Measurements from ENCODE around the gene SBF2. TPM values are rescaled to one million over a fixed set of nuclear protein-coding genes. Genes with fewer than 3 reads are reported as not detected.
"Not testable (repeated sequence)": the region's sequence is repeated elsewhere in the genome, so short reads cannot be mapped to it uniquely, and the experiment has no call there.

The SBF2 gene
- total RNA-seq, 1 donor from 2014 or later, result 18.3 TPM

DNA sequence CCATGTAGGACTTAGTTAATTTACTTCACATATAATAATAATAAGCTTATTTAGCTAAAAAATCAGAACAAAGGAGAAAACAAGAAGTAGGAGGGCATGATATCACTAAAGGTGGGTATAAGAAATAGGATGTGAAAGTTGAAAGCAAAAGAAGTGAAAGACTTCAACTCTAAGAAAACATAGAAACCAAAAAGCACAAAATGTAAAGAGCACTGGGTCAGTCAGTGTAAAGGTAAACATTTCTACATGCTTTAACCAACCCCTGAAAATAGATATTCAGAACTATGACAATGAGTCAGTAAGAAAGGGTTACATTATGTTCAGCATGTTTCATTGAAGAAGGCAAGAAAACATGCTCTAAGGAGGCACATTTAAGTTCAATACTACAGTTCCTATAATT is 331.3 kb downstream of the SBF2 start:
- DNase-seq (no peak), ATAC-seq (ENCODE audit: poor library complexity) (no peak)
- intact Hi-C loops (cut with DNase I), result no loop called here

DNA sequence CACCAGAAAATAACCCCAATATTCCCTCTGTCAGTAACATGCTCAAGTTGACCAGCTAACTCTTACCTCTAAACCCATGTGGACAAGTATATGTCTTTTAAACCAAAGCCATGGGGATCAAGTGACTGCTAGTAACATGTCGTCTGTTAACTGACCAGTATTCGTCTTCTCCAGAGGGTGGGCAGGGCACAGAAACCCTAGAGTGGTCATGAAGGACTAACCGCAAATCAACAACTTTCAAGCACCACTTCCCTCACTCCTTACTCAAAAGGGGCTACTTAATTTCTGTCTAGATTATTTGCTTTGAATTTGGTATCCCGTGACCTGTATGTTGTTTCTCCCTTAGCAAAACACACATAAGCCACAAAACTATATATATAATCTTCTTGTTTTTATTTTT is 336.9 kb downstream of the SBF2 start:
- DNase-seq (no peak), ATAC-seq (ENCODE audit: poor library complexity) (no peak)
- intact Hi-C loops (cut with DNase I), result no loop called here

DNA sequence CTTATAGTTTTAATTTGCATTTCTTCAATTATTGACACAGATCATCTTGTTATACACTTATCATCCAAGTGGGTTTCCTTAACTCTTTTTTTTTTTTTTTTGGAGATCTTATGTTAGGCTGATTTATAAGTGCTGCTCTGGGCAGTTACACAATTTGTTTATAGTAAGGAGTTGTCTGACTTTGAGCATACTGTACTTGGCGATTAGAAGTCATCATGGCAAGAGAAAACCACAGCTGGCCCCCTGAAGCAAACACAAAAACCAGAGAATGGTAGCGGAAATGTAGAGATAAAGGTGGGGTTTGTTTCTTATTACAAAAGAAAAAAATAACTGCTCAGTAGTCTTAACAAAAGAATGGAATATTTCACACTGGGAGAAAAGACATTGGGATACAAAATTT is 337.5 kb downstream of the SBF2 start:
- intact Hi-C loops (cut with DNase I), result no loop called here
- DNase-seq (no peak), ATAC-seq (ENCODE audit: poor library complexity) (no peak)

DNA sequence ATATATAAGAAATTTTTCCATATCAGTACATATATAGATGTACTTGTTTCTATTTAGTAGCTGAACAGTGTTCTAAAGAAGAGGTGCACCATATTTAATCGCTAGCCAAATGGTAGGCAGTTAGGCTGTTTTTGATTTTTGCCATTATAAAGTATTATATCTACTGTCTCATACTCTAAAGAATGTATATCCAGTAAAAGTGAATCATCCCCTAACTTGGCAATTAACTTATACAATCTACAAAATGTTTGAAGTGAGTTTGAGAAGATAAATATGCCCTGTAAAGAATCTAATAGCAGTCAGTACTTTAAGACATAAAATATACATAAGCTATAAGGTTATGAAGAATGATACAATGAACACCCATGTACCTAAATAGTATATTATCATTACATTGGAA is 338.6 kb downstream of the SBF2 start:
- no peak for DNase-seq
- intact Hi-C loops (cut with DNase I), result no loop called here
- no peak for ATAC-seq (ENCODE audit: poor library complexity)

DNA sequence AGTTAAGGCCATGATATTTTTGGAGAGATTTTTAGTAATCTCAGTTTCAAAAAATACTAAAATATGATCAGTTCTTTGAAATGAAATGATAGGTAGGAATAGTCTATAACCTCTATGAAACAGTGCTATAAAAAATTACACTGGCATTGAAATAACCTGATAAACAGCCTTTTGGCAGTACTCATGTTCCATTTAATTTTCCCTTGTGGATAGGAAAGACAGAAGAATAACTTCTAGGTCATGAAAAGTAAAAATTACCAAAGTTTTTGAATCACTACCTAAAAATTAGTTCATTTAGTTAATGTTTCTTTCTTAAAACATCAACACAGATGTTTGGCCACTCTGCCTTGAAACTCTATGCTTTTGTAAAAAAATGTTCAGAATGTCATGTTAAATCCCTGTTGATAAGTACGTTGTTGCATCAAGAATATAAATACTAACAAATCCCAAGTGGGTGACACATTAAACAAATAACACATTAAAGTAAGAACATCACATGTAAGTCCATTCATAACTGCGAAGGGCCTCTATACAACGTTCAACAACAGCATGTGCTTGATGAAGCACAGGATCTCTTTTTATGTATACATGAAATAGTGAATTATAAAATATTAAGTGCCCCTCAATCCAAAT is 339.9 kb downstream of the SBF2 start:
- intact Hi-C loops (cut with DNase I), result no loop called here
- ATAC-seq (ENCODE audit: poor library complexity) (no peak), DNase-seq (no peak)

DNA sequence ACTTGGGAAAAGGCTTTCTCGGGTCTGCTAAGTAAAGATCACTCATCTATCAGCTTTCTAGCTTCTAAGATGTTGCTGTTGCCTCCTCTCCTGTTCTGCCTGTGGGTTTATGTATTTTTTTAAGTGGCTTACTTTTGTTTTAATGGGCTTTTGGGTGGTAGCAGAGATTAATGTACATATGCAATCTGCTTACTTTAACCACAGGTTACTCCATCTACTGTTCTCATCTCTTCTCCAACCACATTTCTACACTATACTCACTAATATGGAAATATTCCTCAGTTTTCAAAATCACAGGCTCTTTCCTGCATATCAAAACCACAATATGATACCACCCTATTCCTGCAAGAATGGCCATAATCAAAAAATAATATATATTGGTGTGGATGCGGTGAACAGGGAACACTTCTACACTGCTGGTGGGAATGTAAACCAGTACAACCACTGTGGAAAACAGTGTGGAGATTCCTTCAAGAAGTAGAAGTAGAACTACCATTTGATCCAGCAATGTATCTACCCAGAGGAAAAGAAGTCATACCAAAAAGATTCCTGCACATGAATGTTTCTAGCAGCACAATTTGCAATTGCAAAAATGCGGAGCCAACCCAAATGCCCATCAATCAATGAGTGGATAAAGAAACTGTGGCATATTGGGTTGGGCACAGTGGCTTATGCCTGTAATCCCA is 341.4 kb downstream of the SBF2 start:
- ATAC-seq (ENCODE audit: poor library complexity), result no peak
- intact Hi-C loops (cut with DNase I), result no loop called here
- no peak for DNase-seq

DNA sequence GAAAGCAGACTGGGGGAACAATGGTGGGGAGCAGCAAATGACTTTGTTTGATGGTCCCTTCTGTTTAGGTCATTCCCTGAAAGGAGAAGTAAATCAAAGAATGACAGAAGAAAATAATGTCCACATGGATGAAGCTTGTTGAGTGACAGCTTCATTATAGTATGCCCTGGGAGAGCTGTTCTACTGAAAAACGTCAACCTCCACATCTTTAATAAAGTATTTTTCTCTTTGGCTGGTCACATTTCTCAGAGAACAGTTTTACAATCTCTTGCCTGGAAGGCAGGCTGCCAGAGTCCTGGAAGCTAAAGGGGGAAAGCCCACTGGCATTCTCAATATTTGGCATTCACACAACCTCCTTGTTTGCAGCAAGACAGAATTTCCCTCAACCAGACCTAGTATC is 342.2 kb downstream of the SBF2 start:
- intact Hi-C loops (cut with DNase I), result no loop called here
- no peak for ATAC-seq (ENCODE audit: poor library complexity)
- no peak for DNase-seq

DNA sequence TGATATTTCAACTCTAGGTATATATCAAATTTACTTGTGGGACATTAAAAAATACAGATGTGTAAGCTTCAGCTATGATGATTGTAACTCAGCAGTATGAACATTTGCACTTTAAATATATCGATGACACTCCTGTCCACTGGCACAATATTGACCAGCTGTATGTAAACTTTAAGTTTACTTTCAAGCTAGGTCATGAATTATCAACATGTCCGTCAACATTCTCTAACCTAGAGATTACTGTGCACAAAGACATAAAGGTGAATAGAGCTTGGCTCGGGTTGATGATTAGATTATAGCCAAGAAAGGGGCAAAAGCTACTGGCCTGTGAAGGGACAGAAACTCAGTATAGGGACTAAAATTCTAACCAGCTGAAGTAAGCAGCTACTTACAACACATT is 343.6 kb downstream of the SBF2 start:
- DNase-seq, result no peak
- no peak for ATAC-seq (ENCODE audit: poor library complexity)
- intact Hi-C loops (cut with DNase I), result no loop called here

DNA sequence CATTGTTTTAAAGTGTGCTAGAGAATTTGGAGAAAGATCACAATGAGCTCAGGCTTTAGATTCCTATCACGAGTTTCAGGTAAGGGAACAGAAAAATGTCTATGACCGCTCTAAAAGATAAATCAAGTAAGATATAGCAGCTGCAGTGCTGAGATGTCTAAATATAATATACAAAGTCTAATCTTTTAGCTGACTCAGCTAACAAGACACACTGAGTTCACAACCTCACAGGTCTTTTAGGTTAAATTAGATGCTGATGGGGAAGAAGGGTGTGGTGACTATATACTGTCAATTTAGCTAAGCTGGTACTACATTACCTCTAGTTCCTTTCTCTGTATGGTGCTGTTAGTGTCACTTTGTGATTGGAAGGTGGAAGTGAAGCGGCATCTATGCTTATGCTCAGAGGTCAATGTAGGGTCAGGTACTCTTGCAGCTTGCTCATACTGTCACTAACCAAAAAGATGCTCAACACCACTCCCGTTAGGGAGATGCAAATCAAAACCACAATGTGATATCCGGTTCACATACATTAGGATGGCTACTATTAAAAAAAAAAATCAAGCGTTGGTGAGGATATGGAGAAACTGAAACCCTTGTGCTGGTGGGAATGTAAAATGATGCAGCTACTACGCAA is 346.7 kb downstream of the SBF2 start:
- ATAC-seq (ENCODE audit: poor library complexity) (no peak), DNase-seq (no peak)
- intact Hi-C loops (cut with DNase I), result no loop called here

DNA sequence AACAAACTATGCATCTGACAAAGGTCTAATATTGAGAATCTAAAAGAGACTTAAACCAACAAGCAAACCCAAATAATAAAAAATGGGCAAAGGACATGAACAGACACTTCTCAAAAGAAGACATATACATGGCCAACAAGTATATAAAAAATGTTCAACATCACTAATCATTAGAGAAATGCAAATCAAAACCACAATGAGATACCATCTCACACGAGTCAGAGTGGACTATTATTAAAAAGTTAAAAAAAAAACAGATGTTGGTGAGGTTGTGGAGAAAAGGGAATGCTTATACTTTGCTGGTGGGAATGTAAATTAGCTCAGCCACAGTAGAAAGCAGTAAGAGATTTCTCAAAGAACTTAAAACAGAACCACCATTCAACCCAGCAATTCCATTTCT is 348.3 kb downstream of the SBF2 start:
- intact Hi-C loops (cut with DNase I); ATAC-seq (ENCODE audit: poor library complexity); DNase-seq: not testable (repeated sequence)

DNA sequence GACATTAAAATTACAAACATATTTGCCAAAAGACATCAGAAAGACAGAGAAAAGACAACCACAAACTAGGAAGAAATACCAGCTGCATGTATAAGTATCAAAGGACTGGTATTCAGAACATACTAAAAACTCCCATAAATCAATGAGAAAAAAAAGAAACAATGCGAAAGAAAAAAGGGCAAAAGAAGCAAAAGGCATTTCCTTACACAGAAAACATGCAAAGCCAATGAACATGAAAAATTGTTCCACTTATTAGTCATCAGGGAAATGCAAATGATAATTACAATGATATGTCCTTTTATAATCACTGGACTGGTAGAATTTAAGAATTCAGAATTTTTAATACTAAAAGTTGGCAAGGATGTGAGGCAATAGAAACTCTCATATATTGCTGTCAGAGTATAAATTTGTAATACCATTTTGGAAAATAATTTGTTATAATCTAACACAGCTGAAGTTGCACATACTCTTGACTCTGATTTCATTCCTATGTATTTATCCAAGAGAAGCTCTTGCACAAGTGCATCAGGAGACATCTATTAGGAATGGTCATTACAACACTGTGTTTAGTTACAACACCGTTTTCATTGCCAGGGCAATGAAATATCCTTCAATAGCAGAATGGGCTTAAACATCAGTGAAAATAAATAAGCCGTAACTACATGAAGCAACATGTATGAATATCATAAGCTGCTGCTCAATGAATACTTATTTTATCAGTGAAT is 350.5 kb downstream of the SBF2 start:
- DNase-seq (no peak), ATAC-seq (ENCODE audit: poor library complexity) (peak; percentile 76)
- intact Hi-C loops (cut with DNase I), result no loop called here

DNA sequence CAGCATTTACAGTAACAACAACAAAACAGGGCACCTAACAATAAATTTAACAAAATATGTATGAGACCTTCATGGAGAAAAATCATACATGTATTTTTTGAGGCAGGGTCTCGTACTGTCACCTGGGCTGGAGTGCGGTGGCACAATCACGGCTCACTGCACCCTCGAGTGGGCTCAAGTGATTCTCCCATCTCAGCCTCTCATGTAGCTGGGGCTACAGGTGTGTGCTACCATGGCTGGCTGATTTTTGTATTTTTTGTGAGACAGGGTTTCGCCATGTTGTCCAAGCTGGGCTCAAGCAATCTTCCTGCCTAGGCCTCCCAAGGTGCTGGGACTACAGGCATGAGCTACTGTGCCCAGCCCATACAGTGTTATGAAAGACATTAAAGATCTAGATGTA is 352.0 kb downstream of the SBF2 start:
- intact Hi-C loops (cut with DNase I), result no loop called here
- DNase-seq (no peak), ATAC-seq (ENCODE audit: poor library complexity) (no peak)

DNA sequence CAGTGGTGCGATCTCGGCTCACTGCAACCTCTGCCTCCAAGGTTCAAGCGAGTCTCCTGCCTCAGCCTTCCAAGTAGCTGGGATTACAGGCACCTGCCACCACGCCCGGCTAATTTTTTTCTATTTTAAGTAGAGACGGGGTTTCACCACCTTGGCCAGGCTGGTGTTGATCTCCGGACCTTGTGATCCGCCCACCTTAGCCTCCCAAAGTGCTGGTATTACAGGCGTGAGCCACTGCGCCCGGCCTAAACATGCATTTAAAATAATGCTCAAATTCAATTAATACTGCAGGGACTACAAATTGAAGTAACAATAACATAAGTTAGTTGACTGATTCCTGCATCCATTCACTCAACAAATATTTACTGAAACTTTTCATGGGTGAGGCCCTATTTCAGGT is 354.9 kb downstream of the SBF2 start:
- intact Hi-C loops (cut with DNase I); DNase-seq: not testable (repeated sequence)

DNA sequence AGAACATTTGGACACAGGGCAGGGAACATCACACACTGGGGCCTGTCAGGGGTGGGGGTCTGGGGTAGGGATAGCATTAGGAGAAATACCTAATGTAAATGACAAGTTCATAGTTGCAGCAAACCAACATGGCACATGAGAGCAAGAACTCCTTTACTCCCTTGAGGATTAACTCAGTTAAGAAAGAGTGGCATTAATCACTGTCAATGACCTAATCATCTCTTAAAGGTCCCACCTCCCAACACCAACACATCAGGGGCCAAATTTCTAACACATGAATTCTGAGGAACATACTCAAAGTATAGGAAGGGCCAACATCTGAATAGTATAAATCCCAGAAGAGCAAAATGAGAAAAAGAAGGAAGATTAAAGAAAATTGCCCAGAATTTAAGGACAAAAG is 357.3 kb downstream of the SBF2 start:
- no peak for ATAC-seq (ENCODE audit: poor library complexity)
- DNase-seq, result no peak
- intact Hi-C loops (cut with DNase I), result no loop called here

More for the DNA sequence above, 354.9 kb downstream of the SBF2 start:
- not testable (repeated sequence) for ATAC-seq (ENCODE audit: poor library complexity)

DNA sequence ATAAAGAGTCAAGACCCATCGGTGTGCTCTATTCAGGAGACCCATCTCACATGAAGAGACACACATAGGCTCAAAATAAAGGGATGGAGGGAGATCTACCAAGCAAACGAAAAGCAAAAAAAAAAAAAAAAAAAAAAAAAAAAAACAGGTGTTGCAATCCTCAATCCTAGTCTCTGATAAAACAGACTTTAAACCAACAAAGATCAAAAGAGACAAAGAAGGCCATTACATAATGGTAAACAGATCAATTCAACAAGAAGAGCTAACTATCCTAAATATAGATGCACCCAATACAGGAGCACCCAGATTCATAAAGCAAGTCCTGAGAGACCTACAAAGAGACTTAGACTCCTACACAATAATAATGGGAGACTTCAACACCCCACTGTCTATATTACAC is 361.2 kb downstream of the SBF2 start:
- intact Hi-C loops (cut with DNase I); ATAC-seq (ENCODE audit: poor library complexity); DNase-seq: not testable (repeated sequence)

DNA sequence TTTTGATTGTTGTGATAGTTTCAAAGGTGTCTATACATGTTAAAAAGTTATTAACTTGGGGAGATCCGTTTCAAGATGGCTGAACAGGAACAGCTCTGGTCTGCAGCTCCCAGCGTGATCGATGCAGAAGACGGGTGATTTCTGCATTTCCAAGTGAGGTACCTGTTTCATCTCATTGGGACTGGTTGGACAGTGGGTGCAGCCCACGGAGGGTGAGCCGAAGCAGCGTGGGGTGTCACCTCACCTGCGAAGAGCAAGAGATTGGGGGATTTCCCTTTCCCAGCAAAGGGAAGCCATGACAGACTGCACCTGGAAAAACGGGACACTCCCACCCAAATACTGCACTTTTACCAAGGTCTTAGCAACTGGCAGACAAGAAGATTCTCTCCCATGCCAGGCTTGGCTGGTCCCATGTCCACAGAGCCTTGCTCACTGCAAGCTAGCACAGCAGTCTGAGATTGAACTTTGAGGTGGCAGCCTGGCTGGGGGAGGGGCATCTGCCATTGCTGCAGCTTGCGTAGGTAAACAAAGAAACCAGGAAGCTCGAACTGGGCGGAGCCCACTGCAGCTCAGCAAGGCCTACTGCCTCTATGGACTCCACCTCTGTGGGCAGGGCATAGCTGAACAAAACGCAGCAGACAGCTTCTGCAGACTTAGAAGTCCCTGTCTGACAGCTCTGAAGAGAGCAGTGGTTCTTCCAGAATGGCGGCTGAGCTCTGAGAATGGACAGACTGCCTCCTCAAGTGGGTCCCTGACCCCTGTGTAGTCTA is 363.3 kb downstream of the SBF2 start:
- DNase-seq; intact Hi-C loops (cut with DNase I); ATAC-seq (ENCODE audit: poor library complexity): not testable (repeated sequence)

DNA sequence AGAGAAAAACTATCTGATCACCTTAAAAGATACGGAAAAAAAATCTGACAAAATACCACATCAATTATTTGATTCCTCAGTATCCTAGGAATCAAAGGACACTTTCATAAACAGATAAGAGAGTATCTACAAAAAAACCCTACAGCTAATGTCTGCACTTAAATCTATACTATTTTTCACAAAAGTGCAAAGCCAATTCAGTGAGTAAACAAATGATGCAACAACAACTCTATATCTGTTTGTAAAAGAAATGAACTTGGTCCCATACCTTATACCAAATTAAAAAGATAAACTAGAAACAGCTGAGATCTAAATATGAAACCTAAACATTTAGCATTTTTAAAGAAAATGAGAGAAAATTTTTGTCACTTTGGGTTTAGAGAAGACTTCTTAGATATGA is 366.3 kb downstream of the SBF2 start:
- intact Hi-C loops (cut with DNase I), result no loop called here

DNA sequence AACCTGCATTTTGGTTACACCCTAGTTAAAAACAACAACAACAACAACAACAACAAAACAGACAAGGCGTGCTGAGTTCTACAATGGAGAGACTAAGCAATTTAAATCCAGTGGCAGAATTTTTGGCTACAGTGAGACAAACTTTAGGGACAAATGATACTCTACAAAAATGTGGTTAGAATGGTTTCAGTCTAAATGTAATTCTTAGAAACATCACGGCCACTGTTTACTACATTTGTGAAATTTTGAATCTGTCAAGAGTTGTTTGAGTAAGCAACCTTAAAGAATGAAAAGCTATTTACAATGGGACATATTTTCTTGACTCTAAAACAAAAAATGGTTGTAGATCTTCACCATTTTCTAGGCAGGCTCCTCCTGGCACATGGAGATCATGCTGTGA is 370.7 kb downstream of the SBF2 start:
- intact Hi-C loops (cut with DNase I), result no loop called here
- ATAC-seq (ENCODE audit: poor library complexity) (no peak), DNase-seq (no peak)

More for the DNA sequence above, 366.3 kb downstream of the SBF2 start:
- no peak for ATAC-seq (ENCODE audit: poor library complexity)
- no peak for DNase-seq

DNA sequence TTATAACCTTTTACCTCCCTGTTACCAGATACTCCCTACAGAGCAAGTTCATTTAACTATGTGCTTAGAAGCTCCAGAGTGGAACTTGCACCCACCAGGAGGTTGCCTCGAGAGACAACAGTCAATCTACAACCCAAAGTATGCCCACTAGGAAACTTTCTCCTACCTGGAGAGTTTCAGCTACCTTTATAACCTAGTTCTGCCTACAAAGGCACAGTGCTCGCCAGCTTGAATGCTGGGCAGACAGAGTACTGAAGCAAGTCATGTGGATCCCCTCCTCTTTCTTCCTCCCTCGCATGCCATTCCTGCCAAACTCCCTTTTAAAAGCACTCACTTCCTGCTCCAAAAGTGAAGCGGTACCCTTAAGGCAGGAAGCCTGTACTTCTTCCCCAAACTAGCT is 371.2 kb downstream of the SBF2 start:
- DNase-seq (no peak), ATAC-seq (ENCODE audit: poor library complexity) (no peak)
- intact Hi-C loops (cut with DNase I), result no loop called here

All from Right ventricle myocardium superior (tissue), 1 donor.